ENCODE measurements around the gene AVEN. TPM values are rescaled to one million over a fixed set of nuclear protein-coding genes. Genes with fewer than 3 reads are reported as not detected.

Gene AVEN
- total and polyA plus RNA-seq, 2 of the 8 experiments (the other 6 are each of a cell fraction or from before 2014, with no cell fraction given): 5.5 to 17.0 TPM

GRCh38 chr15:33934396-33934795, 104.6 kb downstream of the AVEN start:
- TF ChIP-seq POU5F1 (IDR thresholded peaks at IDR 0.05; ENCODE audit: low read depth, low read length) (no peak), TBP (IDR thresholded peaks at IDR 0.05; ENCODE audit: low read depth, low read length) (no peak), CBX8 (IDR thresholded peaks at IDR 0.05; ENCODE audit: borderline replicate concordance, low read depth, low read length) (no peak), JUN (IDR thresholded peaks at IDR 0.05; ENCODE audit: low read depth, low read length) (no peak), RFX5 (IDR thresholded peaks at IDR 0.05; ENCODE audit: borderline replicate concordance, low read depth, low read length) (no peak), CHD2 (IDR thresholded peaks at IDR 0.05; ENCODE audit: low read length) (no peak), ASH2L (IDR thresholded peaks at IDR 0.05; ENCODE audit: low read length) (no peak), GTF2F1 (IDR thresholded peaks at IDR 0.05; ENCODE audit: borderline replicate concordance, low read depth, low read length) (no peak), TEAD4 (IDR thresholded peaks at IDR 0.05; ENCODE audit: low read depth, low read length) (no peak), BCL11A (IDR thresholded peaks at IDR 0.05; ENCODE audit: low read depth in 2 of 2, low read length in 2 of 2) (no peak)
- Histone ChIP-seq H2BK120ac (replicated peaks; ENCODE audit: low read depth, low read length) (no peak overlapping the region), H2AK5ac (ENCODE audit: low read depth, low read length) (no peak overlapping the region), H2BK20ac (ENCODE audit: low read length) (no peak overlapping the region), H2BK5ac (ENCODE audit: low read depth, low read length) (no peak overlapping the region), H3K56ac (replicated peaks; ENCODE audit: insufficient read length, low read depth, low read length) (no peak overlapping the region), H3K4ac (replicated peaks; ENCODE audit: insufficient read length, low read depth, low read length) (no peak overlapping the region), H3K23me2 (ENCODE audit: low read depth, low read length) (no peaks in the 10 kb centered on the region; the same call in 1 of the 2 replicates), H3K9me3 (ENCODE audit: insufficient read depth in 2 of 2, low read depth in 1 of 2, low read length in 1 of 2) (no peaks in the 10 kb centered on the region), H2BK12ac (ENCODE audit: low read depth, low read length) (no peak overlapping the region), H4K8ac (ENCODE audit: extremely low read depth, insufficient read depth, low read length) (no peak overlapping the region), H3K79me2 (ENCODE audit: control insufficient read depth in 1 of 2, insufficient read depth in 2 of 2, low read length in 2 of 2) (no peaks in the 10 kb centered on the region), H3K9ac (replicated peaks in 1 of 4; ENCODE audit: extremely low read depth in 1 of 4, low read depth in 3 of 4, low read length in 3 of 4) (no peak overlapping the region), H4K5ac (ENCODE audit: insufficient read length, low read depth, low read length) (no peak overlapping the region), H3K79me1 (ENCODE audit: low read depth, low read length) (no peaks in the 10 kb centered on the region), H2AFZ (ENCODE audit: low read length) (no peak overlapping the region), H3K4me2 (ENCODE audit: insufficient read depth in 1 of 2, low read depth in 2 of 2, low read length in 2 of 2) (no peak overlapping the region), H2BK15ac (ENCODE audit: low read length) (no peak overlapping the region), H3K27me3 (replicated peaks in 1 of 4; ENCODE audit: control insufficient read depth in 3 of 4, extremely low read depth in 1 of 4, insufficient read depth in 3 of 4, low read length in 3 of 4) (no peaks in the 10 kb centered on the region), H3K27ac (ENCODE audit: low read depth, low read length) (no peak overlapping the region), H4K91ac (replicated peaks; ENCODE audit: insufficient read length, low read length) (no peak overlapping the region), H3K23ac (ENCODE audit: insufficient read length) (no peak overlapping the region), H3K18ac (ENCODE audit: extremely low read depth, low read length) (no peak overlapping the region), H3K4me3 (ENCODE audit: extremely low read depth in 1 of 4, insufficient read depth in 2 of 4, low read depth in 3 of 4, low read length in 4 of 4) (no peak overlapping the region), H3K14ac (ENCODE audit: insufficient read length) (no peak overlapping the region), H3K36me3 (ENCODE audit: control insufficient read depth in 2 of 4, insufficient read depth in 4 of 4, low read length in 3 of 4) (no peaks in the 10 kb centered on the region), H4K20me1 (replicated peaks in 1 of 2; ENCODE audit: control insufficient read depth in 1 of 2, insufficient read depth in 2 of 2, low read length in 2 of 2) (no peaks in the 10 kb centered on the region), H3K4me1 (replicated peaks in 1 of 4; ENCODE audit: control insufficient read depth in 3 of 4, insufficient read depth in 4 of 4, low read length in 3 of 4) (no peaks in the 10 kb centered on the region)
- DNase-seq (ENCODE audit: low read depth in 1 of 2, low spot score in 2 of 2) (no peak), FAIRE-seq (no peak)
- 92% methylated on average over 3 of the region's 3 CpGs; no CpG with 5 or more reads in 1 of the 2 experiments for WGBS, 2 experiments (ENCODE audit: extremely low coverage in 1 of 2, insufficient coverage in 1 of 2, insufficient read length in 1 of 2, insufficient replicate concordance in 2 of 2, low coverage in 1 of 2, low lambda C conversion rate in 2 of 2, missing lambda C conversion rate in 1 of 2)
- ChIA-PET POLR2A (ENCODE audit: partially characterized antibody) (no interaction called here), CTCF (ENCODE audit: partially characterized antibody) (interaction anchor here (1.6 kb wide), 1 partner anchor 196 kb away, joined by 3 read pairs; no protein-coding TSS in a partner anchor)

Data from H1 (cell line).